Bronchial epithelial cell (primary cell): Measurements from ENCODE around the gene MED29. TPM values are rescaled to one million over a fixed set of nuclear protein-coding genes. Genes with fewer than 3 reads are reported as not detected.

Source experiments
- DNase-seq: peaks from one replicate; pipeline ENCODE4 v3.0.0-alpha.2; 2010; ENCODE audit warnings: low read depth
- FAIRE-seq: peaks from 2 replicates; lab custom pipeline; 2011; peaks lifted over from hg19 to GRCh38; lab: Jason Lieb, UNC
- H3K27me3 ChIP-seq: 2 replicates; pipeline ENCODE4 v1.5.1; 2011; ENCODE audit warnings: low read length; ENCODE audit not compliant: control insufficient read depth, insufficient read depth
- H3K36me3 ChIP-seq: 2 replicates; pipeline ENCODE4 v1.5.1; 2011; ENCODE audit warnings: low read length; ENCODE audit not compliant: control insufficient read depth, insufficient read depth
- H3K4me3 ChIP-seq: 2 replicates; pipeline ENCODE4 v1.5.1; 2011; ENCODE audit warnings: mild to moderate bottlenecking, low read depth, low read length, control low read depth
- CTCF ChIP-seq: IDR thresholded peaks from 2 replicates; pipeline ENCODE4 v1.5.1; 2011; ENCODE audit warnings: mild to moderate bottlenecking, moderate library complexity, low read length, control low read depth, inconsistent platforms; ENCODE audit not compliant: insufficient read depth, severe bottlenecking
- total RNA-seq: library from RNA; depleted of rRNA; stranded (reverse); fragments of >200 nt; gene quantifications from 2 replicates; pipeline ENCODE4 v1.2.1, GENCODE V29; 2014

The MED29 gene
- total RNA-seq, 1 donor from 2014 or later, result 6.8 TPM

- TF ChIP-seq CTCF, result no peak
- Histone ChIP-seq H3K27me3 (no peaks in the 10 kb centered on the region), H3K4me3 (no peak overlapping the region), H3K36me3 (peaks cover 25% of the 10 kb centered on the region)
- FAIRE-seq, result no peak
- no peak for DNase-seq
Measured at GRCh38 chr19:39356073-39356472, 35.1 kb upstream of the MED29 start.

- FAIRE-seq, result no peak
- no peak for TF ChIP-seq CTCF
- Histone ChIP-seq H3K36me3 (peaks cover 25% of the 10 kb centered on the region), H3K4me3 (no peak overlapping the region), H3K27me3 (no peaks in the 10 kb centered on the region)
- DNase-seq, result no peak
Measured at GRCh38 chr19:39356647-39357046, 34.5 kb upstream of the MED29 start.

- Histone ChIP-seq H3K27me3 (no peaks in the 10 kb centered on the region), H3K36me3 (peaks cover 22% of the 10 kb centered on the region), H3K4me3 (no peak overlapping the region)
- FAIRE-seq (no peak), DNase-seq (no peak)
- TF ChIP-seq CTCF, result no peak
Measured at GRCh38 chr19:39359026-39359425, 32.2 kb upstream of the MED29 start.

GRCh38 chr19:39360599-39360998 is 30.6 kb upstream of the MED29 start:
- Histone ChIP-seq H3K4me3 (no peak overlapping the region), H3K36me3 (peaks cover 21% of the 10 kb centered on the region), H3K27me3 (no peaks in the 10 kb centered on the region)
- DNase-seq, result no peak
- no peak for FAIRE-seq
- no peak for TF ChIP-seq CTCF

GRCh38 chr19:39362682-39363657 is 28.2 kb upstream of the MED29 start:
- DNase-seq (peak; percentile 85), FAIRE-seq (no peak)
- H3K36me3 ChIP-seq, result peaks cover 8% of the 10 kb centered on the region
- no peak overlapping the region for H3K4me3 ChIP-seq
- no peaks in the 10 kb centered on the region for H3K27me3 ChIP-seq
- TF ChIP-seq CTCF, result no peak
